ENCODE data around the gene VRK3.
"Not testable (repeated sequence)": the region's sequence is repeated elsewhere in the genome, so short reads cannot be mapped to it uniquely, and the experiment has no call there.

The VRK3 gene

DNA sequence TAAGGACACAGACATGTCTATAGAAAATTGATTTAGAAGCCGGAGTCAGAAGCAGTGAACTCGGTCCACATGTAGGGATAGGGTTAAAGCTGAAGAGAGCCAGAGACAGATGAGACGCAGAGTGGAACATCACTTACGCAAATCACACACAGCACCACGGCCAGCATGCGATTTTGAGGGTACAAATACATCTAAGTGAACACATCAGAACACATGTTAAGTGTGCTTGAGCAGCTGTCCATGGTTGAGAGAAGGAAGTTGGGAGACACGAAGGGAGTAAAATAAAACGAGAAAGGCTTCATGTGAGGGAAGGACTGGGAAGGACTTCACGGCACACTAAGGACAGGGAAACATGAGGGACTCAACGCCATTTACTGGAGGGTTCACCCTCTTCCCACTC is 38.8 kb downstream of the VRK3 start:
- DNase-seq = no peak

DNA sequence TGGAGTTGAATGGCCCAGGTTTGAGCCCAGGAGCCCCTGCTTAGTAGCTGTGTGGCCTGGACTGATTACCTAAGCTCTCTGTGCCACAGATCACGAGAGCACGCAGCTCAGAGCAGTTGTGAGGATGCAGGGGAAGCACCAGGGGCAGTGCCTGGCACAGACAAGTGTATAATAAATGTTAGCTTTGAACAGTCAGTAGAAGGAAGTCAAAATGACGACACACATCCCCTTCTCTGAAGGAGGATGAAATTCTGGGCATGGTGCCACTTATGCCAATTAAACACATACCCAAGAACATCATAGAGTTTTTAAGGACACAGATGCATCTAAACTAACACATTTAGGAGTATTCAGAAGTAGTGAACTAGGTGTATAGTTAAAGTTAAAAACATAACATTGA is 39.3 kb downstream of the VRK3 start:
- DNase-seq = no peak

DNA sequence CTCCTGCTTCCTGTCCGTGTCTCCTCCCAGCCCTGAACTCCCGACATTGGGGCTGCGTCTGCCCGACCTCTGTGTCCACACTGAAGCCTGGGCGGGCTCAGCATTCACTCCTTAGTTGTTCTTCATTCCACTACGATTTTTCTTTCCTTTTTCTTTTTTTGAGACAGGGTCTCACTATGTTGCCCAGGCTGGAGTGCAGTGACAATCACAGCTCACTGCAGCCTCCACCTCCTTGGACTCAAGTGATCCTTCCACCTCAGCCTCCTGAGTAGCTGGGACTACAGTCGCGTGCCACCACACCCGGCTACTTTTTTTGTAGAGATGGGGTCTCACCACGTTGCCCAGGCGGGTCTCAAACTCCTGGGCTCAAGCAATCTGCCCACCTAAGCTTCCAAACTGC is 40.7 kb downstream of the VRK3 start:
- no peak for DNase-seq

- DNase-seq = peak; percentile 46 to 60
Observed at GRCh38 chr19:49983645-49984229, 41.4 kb downstream of the VRK3 start.

DNA sequence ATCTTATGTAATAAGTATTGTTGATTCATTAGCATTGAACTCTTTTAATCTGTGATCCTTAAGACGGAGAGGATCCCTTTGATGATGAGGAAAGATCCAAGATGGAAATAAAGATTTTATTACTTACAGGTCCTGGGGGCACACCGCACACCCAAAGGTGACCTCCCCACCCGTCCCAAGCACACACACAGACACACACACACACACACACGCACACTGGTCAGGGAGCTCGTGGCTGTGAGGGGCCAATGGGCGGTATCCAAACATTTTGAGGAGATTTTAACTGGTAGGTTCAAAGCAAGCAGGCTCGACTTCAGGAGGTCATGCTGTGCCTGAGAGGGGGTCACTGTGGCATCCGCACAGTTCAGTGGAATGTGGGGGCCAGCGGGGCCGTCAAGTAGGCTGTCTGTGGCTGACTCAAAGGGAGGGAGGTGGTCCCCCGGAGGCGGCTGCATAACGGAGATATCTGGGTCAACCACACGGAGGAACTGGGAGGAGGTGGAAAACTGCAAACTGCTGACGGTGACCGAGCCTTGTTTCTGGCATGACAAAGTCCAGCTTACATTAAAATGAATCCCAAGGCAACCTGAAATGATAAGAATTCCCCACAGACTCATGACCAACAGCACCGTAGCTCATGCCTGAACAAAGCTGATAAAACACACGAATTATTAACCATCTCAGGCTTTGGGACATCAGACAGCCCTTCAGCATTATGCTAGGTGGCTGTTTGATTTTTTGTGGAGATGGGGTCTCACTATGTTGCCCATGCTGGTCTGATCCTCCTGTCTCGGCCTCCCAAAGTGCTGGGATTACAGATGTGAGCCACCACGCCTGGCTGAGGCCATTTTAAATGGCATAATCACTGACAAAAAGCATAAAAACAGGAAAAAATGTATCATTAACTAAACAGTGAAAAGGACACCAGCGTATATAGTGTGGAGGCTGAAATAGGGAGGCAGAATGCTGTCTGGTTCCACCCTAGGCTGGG is 43.3 kb downstream of the VRK3 start:
- no peak for DNase-seq

DNA sequence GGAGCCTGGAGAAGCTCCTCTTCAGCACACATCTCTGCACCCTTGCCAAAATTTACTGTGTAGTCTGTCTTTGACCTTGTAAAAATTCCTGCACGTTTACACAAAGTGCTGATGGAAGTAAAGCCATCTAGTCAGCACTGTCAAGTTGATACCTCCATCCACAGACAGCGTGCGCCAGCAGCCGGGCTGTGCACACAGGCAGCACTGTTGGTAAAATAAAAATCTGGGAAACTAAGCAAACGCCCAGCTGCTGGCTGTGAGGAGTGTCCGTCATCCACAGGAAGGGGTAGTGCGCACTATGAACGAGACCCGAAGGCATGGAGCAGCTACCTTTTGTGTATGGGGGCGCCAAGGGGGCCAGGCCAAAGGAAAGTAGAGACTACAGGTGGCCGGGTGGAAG is 46.8 kb downstream of the VRK3 start:
- DNase-seq = no peak

GRCh38 chr19:49977881-49978280 is 47.3 kb downstream of the VRK3 start:
- DNase-seq = no peak

GRCh38 chr19:49977076-49977475 is 48.1 kb downstream of the VRK3 start:
- no peak for DNase-seq

DNA sequence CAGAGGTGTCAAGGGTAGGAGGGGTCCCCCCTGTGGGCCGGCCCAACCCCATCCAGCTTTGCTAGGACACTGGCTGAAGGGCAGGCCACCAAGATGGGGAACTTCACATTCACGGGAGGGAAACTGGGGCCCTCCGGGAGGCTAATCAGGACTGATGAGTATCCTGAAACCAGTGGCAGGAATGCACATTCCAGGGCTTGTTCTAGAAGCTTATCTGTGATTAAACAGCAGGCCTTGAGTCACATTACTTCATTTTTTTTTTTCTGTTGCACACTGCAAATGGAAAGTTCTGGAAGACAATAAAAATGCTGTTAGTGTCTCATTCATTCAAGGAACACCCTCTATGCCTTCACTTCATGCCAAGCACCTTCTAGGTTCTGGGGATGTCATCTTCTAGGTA is 48.7 kb downstream of the VRK3 start:
- no peak for DNase-seq

DNA sequence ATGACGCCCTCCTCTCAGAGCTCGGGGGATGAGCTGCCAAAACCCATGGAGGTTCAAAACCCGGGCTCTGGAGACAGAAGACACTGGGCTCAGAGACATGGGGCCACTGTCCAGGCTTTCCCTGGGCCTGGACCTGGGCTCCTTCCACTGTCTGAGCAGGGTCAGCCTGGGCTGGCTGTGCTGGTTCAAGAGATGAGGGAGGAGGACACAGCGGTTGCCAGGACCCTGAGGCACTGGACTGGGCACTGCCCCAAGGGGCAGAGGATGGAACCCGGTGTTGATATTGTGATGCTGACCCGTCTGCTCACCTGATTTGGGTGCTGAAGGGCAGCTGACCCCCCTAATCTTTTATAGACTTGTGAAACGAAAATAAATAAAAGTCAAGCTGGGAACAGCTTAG is 50.1 kb downstream of the VRK3 start:
- DNase-seq = no peak

GRCh38 chr19:49973987-49974386 is 51.2 kb downstream of the VRK3 start:
- no peak for DNase-seq

- no peak for DNase-seq
Observed at GRCh38 chr19:49972841-49973240, 52.3 kb downstream of the VRK3 start.

DNA sequence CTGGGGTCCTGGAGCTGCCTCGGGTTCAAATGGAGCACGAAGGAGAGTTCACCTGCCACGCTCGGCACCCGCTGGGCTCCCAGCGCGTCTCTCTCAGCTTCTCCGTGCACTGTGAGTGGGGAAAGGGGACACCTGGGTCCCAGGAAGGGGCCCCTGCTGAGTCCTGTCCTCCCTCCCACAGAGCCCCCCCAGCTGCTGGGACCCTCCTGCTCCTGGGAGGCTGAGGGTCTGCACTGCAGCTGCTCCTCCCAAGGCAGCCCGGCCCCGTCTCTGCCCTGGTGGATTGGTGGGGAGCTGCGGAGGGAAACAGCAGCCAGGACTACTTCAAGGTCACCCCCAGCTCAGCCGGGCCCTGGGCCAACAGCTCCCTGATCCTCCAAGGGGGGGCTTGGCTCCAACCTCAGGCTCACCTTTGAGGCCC is 53.2 kb downstream of the VRK3 start:
- no peak for DNase-seq

- not testable (repeated sequence) for DNase-seq
Observed at GRCh38 chr19:49969355-49969754, 55.8 kb downstream of the VRK3 start.

- no peak for DNase-seq
Observed at GRCh38 chr19:49968279-49968922, 56.8 kb downstream of the VRK3 start.

DNA sequence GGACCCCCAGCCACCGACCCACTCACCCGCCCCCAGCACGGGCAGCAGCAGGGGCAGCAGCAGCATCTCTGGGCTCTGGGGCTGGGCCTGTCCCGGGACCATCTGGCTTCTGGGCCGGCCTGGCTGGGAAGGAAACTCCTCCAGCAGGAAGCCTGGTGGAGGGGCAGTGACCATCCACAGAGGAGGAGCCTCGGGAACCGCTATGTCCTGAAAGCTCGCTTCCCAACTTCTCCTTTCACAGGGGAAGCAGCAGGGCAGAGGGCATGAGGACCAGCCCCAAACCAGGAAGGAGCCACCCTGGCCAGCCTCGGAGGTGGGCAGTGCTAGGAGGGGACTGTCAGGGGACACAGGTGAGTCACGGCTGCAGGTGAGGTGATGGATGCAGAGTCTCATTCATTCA is 64.2 kb downstream of the VRK3 start, which contains the start of gene SIGLEC11:
Gene SIGLEC11, minus strand, starts transcription at position 193 of the 400 bp plus-strand sequence. Its CDS starts 91 bp downstream, at position 102.
- not testable (repeated sequence) for DNase-seq

- DNase-seq = not testable (repeated sequence)
Observed at GRCh38 chr19:49959892-49960291, 65.3 kb downstream of the VRK3 start.

- DNase-seq = not testable (repeated sequence)
Observed at GRCh38 chr19:49958596-49958995, 66.6 kb downstream of the VRK3 start.

DNA sequence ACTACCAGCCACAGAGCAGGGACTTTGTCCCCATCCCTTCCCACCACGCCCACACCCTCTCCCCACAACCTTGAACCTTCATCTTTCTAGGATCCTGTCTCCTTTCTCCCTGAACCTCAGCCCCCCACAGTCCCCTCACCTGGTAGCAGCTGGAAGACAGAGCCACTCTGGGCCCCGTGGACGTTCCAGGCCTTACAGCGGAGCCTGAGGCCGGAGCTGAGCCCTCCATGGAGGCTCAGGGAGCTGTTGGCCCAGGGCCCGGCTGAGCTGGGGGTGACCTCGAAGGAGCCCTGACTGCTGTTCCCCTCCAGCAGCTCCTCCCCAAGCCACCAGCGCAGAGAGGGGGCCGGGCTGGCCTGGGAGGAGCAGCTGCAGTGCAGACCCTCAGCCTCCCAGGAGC is 67.0 kb downstream of the VRK3 start:
- DNase-seq = not testable (repeated sequence)

- no peak for DNase-seq
Observed at GRCh38 chr19:49957262-49957915, 67.8 kb downstream of the VRK3 start.

DNA sequence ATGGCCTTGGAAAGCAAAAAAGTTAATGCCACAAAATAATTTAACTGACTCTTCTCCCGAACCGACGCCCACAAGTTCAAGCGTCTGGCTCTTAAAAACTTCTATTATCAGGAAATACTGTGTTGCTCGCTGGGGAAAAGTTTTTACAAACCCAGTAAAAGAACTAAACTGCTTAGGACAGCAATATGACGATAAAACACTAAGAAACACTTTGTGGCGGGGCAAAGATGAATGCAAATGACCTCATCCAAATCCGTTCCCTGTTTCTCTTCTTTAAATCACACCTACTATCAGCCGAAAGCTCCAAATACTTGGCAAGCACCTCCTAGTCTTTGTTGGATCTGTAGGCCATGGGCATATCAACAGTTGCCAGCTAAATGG is 69.1 kb downstream of the VRK3 start:
- no peak for DNase-seq

GRCh38 chr19:49954933-49955332 is 70.2 kb downstream of the VRK3 start:
- no peak for DNase-seq
